Mesothelial cell of epicardium (in vitro differentiated cells): ENCODE data around the gene USH2A. TPM values are rescaled to one million over a fixed set of nuclear protein-coding genes. Genes with fewer than 3 reads are reported as not detected.

Source experiments
- DNase-seq, 2 experiments: peaks; one replicate each; pipeline ENCODE4 v3.0.0; 2021; ENCODE audit warnings: low spot score in 2 of 2; ENCODE audit not compliant: unreplicated experiment in 2 of 2
- H3K27ac Mint-ChIP-seq: 2 replicates; pipeline ENCODE4 v1.8.0; 2021; ENCODE audit warnings: mixed read lengths
- H3K27me3 Mint-ChIP-seq: 2 replicates; pipeline ENCODE4 v1.8.0; 2021; ENCODE audit warnings: low read depth, mixed read lengths
- H3K36me3 Mint-ChIP-seq: 2 replicates; pipeline ENCODE4 v1.8.0; 2021; ENCODE audit warnings: mixed read lengths
- H3K4me1 Mint-ChIP-seq: 2 replicates; pipeline ENCODE4 v1.8.0; 2021; ENCODE audit warnings: mixed read lengths
- H3K4me3 Mint-ChIP-seq: 2 replicates; pipeline ENCODE4 v1.8.0; 2021; ENCODE audit warnings: mild to moderate bottlenecking, moderate library complexity, mixed read lengths
- H3K9me3 Mint-ChIP-seq: 2 replicates; pipeline ENCODE4 v1.8.0; 2021; ENCODE audit warnings: mixed read lengths
- total RNA-seq: library from RNA; stranded (reverse); gene quantifications from 3 replicates; pipeline ENCODE4 v1.2.1, GENCODE V29; 2021
- TF ChIP-seq, protein P1 (sequence below): fragments of 200-600 bp; sonication (generic); IDR thresholded peaks from one replicate; pipeline ENCODE4 v1.5.0; 2021; ENCODE audit warnings: antibody characterized with exemption; ENCODE audit not compliant: unreplicated experiment

USH2A gene
- total RNA-seq, 1 donor from 2014 or later = 0.02 TPM

GRCh38 chr1:215824245-215824644, 599.0 kb downstream of the USH2A start:
- H3K36me3 Mint-ChIP-seq = no peaks in the 10 kb centered on the region
- DNase-seq = no peak
- H3K4me1 Mint-ChIP-seq = no peaks in the 10 kb centered on the region
- H3K27me3 Mint-ChIP-seq = peaks cover 20% of the 10 kb centered on the region
- no peak overlapping the region for H3K4me3 Mint-ChIP-seq
- H3K9me3 Mint-ChIP-seq = peaks cover 7% of the 10 kb centered on the region
- H3K27ac Mint-ChIP-seq = no peak overlapping the region
- TF ChIP-seq, protein P1, sequence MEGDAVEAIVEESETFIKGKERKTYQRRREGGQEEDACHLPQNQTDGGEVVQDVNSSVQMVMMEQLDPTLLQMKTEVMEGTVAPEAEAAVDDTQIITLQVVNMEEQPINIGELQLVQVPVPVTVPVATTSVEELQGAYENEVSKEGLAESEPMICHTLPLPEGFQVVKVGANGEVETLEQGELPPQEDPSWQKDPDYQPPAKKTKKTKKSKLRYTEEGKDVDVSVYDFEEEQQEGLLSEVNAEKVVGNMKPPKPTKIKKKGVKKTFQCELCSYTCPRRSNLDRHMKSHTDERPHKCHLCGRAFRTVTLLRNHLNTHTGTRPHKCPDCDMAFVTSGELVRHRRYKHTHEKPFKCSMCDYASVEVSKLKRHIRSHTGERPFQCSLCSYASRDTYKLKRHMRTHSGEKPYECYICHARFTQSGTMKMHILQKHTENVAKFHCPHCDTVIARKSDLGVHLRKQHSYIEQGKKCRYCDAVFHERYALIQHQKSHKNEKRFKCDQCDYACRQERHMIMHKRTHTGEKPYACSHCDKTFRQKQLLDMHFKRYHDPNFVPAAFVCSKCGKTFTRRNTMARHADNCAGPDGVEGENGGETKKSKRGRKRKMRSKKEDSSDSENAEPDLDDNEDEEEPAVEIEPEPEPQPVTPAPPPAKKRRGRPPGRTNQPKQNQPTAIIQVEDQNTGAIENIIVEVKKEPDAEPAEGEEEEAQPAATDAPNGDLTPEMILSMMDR = no peak

- H3K36me3 Mint-ChIP-seq = no peaks in the 10 kb centered on the region
- DNase-seq = no peak
- H3K27me3 Mint-ChIP-seq = peaks cover 18% of the 10 kb centered on the region
- no peaks in the 10 kb centered on the region for H3K4me1 Mint-ChIP-seq
- TF ChIP-seq, protein P1 = no peak
- H3K4me3 Mint-ChIP-seq = no peak overlapping the region
- no peak overlapping the region for H3K27ac Mint-ChIP-seq
- H3K9me3 Mint-ChIP-seq = peaks cover 7% of the 10 kb centered on the region
These were observed 604.1 kb downstream of the USH2A start for GRCh38 chr1:215819114-215819513.

GRCh38 chr1:215807911-215808436, 615.3 kb downstream of the USH2A start:
- no peak overlapping the region for H3K4me3 Mint-ChIP-seq
- peaks cover 42% of the 10 kb centered on the region for H3K9me3 Mint-ChIP-seq
- peaks cover 2% of the 10 kb centered on the region for H3K36me3 Mint-ChIP-seq
- H3K27ac Mint-ChIP-seq = no peak overlapping the region
- DNase-seq = no peak
- TF ChIP-seq, protein P1 = no peak
- no peaks in the 10 kb centered on the region for H3K4me1 Mint-ChIP-seq
- no peaks in the 10 kb centered on the region for H3K27me3 Mint-ChIP-seq

GRCh38 chr1:215807218-215807617, 616.0 kb downstream of the USH2A start:
- no peaks in the 10 kb centered on the region for H3K27me3 Mint-ChIP-seq
- H3K27ac Mint-ChIP-seq = no peak overlapping the region
- no peaks in the 10 kb centered on the region for H3K4me1 Mint-ChIP-seq
- peaks cover under 1% of the 10 kb centered on the region for H3K36me3 Mint-ChIP-seq
- H3K4me3 Mint-ChIP-seq = no peak overlapping the region
- H3K9me3 Mint-ChIP-seq = peaks cover 35% of the 10 kb centered on the region
- TF ChIP-seq, protein P1 = no peak
- DNase-seq = no peak

GRCh38 chr1:215797859-215798258, 625.4 kb downstream of the USH2A start:
- no peaks in the 10 kb centered on the region for H3K36me3 Mint-ChIP-seq
- H3K9me3 Mint-ChIP-seq = peaks cover 9% of the 10 kb centered on the region
- H3K27me3 Mint-ChIP-seq = no peaks in the 10 kb centered on the region
- DNase-seq = no peak
- no peak overlapping the region for H3K4me3 Mint-ChIP-seq
- TF ChIP-seq, protein P1 = no peak
- H3K4me1 Mint-ChIP-seq = no peaks in the 10 kb centered on the region
- no peak overlapping the region for H3K27ac Mint-ChIP-seq

GRCh38 chr1:215794156-215794555, 629.1 kb downstream of the USH2A start:
- TF ChIP-seq, protein P1 = no peak
- peaks cover 3% of the 10 kb centered on the region for H3K27me3 Mint-ChIP-seq
- H3K9me3 Mint-ChIP-seq = no peaks in the 10 kb centered on the region
- H3K36me3 Mint-ChIP-seq = no peaks in the 10 kb centered on the region
- peaks cover 6% of the 10 kb centered on the region for H3K4me1 Mint-ChIP-seq
- no peak for DNase-seq
- no peak overlapping the region for H3K27ac Mint-ChIP-seq
- no peak overlapping the region for H3K4me3 Mint-ChIP-seq
